MM.1S (cell line): Measurements from ENCODE around the gene TTF2.

Source experiments
- EZH2 ChIP-seq: fragments of 300-600 bp; sonication (generic); optimal IDR thresholded peaks from 2 replicates; pipeline ENCODE3; 2017; ENCODE audit warnings: low read depth, mild to moderate bottlenecking, antibody characterized with exemption, low read length, mixed read lengths
- EZH2phosphoT487 ChIP-seq: fragments of 300-600 bp; sonication (generic); IDR thresholded peaks from 2 replicates; pipeline ENCODE4 v1.6.1; 2018; ENCODE audit warnings: antibody characterized with exemption, low read length
- TF ChIP-seq, protein P1 (sequence below): fragments of 300-600 bp; sonication (generic); IDR thresholded peaks from 2 replicates; pipeline ENCODE4 v1.5.1; 2016; ENCODE audit warnings: antibody characterized with exemption, low read length, mixed read lengths

DNA sequence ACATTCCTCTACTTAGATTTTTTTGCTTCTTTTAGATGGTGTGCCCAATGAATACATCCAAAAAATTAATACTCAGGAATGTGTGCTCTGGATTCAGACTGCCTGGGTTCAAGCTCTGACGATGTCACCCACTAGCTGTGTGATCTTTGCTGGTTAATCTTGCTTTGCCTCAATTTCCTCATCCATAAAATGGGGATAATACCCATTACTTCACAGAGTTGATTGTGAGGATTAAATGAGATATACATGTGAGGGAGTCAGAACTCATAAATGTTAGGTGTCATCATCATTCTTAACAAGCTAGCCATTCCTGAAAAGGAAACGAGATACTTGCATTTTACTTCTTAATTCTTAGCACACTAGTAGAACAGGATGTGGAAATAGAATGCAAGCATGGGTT lies 12.9 kb upstream of the TTF2 start:
- TF ChIP-seq EZH2 (no peak), EZH2phosphoT487 (no peak)
- TF ChIP-seq, protein P1, sequence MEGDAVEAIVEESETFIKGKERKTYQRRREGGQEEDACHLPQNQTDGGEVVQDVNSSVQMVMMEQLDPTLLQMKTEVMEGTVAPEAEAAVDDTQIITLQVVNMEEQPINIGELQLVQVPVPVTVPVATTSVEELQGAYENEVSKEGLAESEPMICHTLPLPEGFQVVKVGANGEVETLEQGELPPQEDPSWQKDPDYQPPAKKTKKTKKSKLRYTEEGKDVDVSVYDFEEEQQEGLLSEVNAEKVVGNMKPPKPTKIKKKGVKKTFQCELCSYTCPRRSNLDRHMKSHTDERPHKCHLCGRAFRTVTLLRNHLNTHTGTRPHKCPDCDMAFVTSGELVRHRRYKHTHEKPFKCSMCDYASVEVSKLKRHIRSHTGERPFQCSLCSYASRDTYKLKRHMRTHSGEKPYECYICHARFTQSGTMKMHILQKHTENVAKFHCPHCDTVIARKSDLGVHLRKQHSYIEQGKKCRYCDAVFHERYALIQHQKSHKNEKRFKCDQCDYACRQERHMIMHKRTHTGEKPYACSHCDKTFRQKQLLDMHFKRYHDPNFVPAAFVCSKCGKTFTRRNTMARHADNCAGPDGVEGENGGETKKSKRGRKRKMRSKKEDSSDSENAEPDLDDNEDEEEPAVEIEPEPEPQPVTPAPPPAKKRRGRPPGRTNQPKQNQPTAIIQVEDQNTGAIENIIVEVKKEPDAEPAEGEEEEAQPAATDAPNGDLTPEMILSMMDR = no peak
